Measurements from ENCODE around the gene LRRC63. TPM values are rescaled to one million over a fixed set of nuclear protein-coding genes. Genes with fewer than 3 reads are reported as not detected.

Gene LRRC63
- total RNA-seq, 4 donors from 2014 or later, result 0.33 to 1.4 (median 0.38) TPM; not detected in 1

DNA sequence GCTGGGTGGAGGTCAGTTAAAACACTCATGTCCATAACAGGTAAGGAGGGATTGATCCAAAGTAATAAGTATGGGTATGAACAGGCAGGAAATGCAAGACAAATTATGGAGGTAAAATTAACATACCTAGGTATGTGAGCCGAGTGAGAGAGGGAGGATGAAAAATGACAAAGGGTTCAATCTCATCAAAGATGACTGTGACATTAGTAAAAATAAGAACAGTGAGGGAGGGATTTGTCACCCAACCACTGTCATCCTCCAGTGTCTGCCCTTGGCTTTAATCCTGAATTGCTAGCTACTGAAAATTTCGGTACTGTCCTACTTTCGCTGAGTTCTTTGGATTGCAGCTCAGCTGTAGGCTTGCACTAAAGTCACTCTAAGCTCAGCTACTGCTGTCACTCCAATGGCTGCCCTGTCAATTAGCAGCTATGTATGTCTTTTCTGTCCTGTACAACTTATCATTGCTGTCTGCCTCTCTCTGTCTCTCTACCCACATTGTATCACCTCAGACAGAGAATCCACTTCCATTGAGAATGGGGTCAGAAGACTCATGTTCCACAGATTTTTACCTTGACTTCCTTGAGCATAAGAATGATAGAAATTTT is 62.5 kb downstream of the LRRC63 start:
- no peak for TF ChIP-seq CTCF (IDR thresholded peaks at IDR 0.05; ENCODE audit: low read depth)

GRCh38 chr13:46278474-46278873 is 66.7 kb downstream of the LRRC63 start:
- no peak for TF ChIP-seq CTCF (IDR thresholded peaks at IDR 0.05; ENCODE audit: low read depth)

- no peak for TF ChIP-seq CTCF (IDR thresholded peaks at IDR 0.05; ENCODE audit: low read depth)
Measured at GRCh38 chr13:46281779-46282178, 70.1 kb downstream of the LRRC63 start.

- no peak for TF ChIP-seq CTCF (IDR thresholded peaks at IDR 0.05; ENCODE audit: low read depth)
Measured at GRCh38 chr13:46286972-46287371, 75.2 kb downstream of the LRRC63 start.

DNA sequence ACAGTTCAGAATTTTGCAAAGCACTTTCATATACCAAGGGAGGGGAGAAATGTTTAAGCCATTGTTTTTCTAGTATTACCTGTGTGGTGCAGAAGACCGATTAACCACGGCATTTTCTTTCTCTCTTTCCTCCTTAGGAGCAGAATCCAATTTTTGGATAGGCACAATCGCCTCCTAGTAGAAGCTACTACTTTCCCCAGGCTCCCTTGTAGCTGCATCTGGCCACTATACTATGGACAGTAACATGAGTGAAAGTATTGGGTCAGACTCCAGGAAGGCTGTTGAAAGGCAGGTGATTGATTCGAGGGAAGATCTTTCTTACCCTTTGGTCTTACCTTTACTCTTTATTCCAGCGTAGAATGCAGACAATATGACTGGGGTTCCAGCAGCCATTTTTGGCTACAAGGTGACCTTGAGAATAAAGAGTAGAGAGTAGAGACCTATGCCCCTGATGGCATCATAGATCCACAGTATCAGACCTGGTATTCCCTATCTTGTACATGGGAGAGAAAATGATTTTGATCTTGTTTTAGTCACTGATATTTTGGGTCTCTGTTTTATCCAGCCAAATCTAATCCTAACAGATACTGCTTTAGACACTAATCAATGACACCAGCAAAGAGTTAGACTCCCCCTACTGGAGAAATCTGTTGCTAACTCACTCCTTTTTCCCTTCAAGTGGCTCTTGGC is 77.0 kb downstream of the LRRC63 start:
- TF ChIP-seq CTCF (IDR thresholded peaks at IDR 0.05; ENCODE audit: low read depth), result no peak

DNA sequence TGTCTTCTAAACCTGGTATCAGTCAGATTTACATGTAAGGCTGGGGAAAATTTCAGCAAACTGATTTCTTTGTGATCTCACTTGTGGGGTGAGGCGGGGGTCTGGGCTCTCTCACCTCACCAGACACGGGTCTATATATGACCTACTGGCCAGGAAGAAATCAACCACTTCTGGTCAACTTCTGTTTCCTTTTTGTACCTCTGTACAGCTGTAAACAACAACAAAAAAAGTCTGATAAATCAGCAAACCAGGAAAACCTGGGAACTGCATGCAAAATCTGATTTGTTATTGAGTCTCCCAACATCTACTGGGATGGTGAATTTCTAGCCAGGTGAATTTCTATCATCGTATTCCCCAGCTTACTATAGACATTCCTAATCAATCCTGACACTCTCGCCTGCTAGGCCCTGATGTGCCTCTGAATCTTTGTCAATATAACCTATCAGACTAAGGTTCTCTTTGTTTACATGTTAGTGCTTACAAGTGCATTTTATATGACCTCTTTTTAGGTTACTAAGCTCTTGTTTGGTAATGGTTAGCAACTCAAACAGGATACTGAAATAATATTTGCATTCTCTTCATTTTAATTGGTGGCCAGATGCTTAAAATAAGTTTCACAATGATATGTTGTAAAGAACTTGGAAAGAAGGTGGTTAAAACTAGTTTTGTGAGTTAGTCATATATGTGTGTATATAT is 77.7 kb downstream of the LRRC63 start:
- no peak for TF ChIP-seq CTCF (IDR thresholded peaks at IDR 0.05; ENCODE audit: low read depth)

GRCh38 chr13:46290434-46290833 is 78.7 kb downstream of the LRRC63 start:
- TF ChIP-seq CTCF (IDR thresholded peaks at IDR 0.05; ENCODE audit: low read depth), result no peak

Measured in subcutaneous adipose tissue (tissue), 4 donors.